ENCODE measurements around the gene SLC6A6.
A peak's percentile ranks its signal among the peaks of the same experiment; 100 is the strongest.

The SLC6A6 gene

DNA sequence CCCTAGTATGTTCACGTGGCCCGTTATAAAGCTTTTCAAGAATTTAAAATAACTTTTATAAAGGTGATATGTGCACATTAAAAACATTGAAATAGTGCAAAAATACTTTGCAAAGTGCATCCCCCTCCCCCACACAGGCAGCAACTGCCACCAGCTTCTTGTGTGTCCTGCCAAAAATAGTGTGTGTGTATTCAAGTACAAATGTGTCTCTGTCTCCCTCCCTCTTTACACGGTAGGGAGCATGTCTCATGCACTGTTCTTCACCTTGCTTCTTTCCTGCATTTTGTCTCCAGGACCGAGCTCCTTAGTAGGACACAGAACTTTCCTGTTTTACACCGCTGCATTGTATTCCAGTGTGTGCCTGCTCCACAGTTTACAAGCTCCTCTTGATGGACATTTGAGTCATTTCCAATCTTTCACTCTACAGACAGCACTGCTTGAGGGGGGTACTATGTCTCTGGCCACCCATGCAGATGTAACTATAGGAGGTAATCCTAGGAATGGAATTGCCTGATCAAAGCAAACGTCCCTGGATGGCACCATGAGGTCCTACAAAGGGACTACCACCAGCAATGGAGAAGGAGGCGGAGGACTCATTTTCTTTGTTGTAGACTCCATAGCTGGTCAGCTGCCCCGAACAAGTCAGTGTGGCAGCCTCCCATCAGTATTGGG is 52.4 kb downstream of the SLC6A6 start:
- DNase-seq (ENCODE audit: low spot score) = no peak

- no peak for DNase-seq (ENCODE audit: low spot score)
These were observed 53.3 kb downstream of the SLC6A6 start for GRCh38 chr3:14455571-14456317.

- no peak for DNase-seq (ENCODE audit: low spot score)
These were observed 54.4 kb downstream of the SLC6A6 start for GRCh38 chr3:14456794-14457193.

DNA sequence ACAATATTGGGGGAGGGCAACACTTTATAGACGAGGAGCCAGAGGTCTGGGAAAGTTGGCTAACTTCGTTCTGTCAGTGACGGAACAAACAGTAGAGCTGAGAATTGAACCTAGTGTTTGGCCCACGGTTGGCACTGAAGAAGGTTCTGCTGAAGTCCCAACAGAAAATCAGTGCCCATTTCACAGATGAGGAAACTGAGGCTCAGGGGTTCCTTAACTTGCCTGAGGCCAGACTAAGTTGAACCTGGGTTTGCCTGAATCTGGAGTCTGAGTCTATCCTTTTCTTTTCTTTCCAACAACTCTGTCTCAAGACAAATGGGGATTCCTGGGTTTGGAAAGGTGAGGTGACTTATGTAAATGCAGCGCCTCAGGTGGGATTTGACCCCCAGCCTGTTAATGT is 55.1 kb downstream of the SLC6A6 start:
- no peak for DNase-seq (ENCODE audit: low spot score)

DNA sequence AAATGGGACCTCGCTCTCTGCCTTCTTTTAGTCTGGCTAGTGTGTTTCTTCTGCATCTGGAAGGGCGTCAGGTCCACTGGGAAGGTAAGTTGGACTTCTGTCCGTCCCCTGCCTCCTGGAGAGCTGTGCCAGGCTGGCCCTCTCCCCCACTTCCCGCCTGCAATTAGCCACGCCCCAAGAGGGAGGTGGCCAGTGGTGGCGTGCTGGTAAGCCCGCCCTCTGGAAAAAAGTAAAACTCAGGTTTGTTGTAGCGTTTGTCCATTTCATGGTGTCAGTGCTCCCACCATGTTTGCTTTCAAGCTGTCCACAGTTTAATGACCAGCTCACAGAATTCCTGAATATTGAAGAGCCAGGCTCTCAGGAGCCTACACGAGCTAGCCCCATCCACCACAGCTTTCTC is 55.6 kb downstream of the SLC6A6 start:
- no peak for DNase-seq (ENCODE audit: low spot score)

- no peak for DNase-seq (ENCODE audit: low spot score)
These were observed 56.2 kb downstream of the SLC6A6 start for GRCh38 chr3:14458434-14459275.

DNA sequence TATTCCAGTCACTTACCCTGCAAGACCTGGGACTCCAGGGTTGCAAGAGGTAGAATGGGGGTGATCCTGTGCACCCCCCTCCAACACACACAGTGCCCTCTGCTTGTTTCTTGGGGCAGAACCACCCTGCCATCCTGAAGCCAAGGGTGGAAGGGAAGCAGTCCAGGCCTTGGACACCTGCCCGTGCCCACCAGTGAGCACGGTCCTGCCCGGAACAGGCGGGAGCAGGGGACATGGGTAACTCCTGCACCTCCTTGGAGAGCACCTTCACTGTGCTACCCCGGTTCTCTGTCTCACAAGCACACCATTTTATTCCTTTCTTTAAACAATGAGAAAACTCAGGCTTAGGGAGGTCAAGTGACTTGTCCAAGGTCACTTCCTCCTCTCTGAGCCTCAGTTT is 57.0 kb downstream of the SLC6A6 start:
- no peak for DNase-seq (ENCODE audit: low spot score)

DNA sequence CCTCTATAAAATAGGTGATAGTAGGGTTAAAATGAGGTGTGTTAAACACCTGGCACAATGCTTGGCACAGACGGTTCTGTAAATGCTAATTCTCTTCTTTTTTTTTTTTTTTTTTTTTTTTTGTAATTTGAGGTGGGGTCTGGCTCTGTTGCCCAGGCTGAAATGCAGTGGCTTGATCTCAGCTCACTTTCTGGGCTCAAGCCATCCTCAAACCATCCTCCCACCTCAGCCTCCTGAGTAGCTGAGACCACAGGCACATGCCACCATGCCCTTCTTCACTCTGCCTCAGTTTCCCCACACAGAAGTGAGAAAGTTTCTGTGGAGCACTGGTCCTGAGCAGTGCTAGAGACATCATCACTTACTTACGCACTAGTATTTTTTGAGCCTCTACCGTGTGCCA is 57.4 kb downstream of the SLC6A6 start:
- DNase-seq (ENCODE audit: low spot score) = no peak

DNA sequence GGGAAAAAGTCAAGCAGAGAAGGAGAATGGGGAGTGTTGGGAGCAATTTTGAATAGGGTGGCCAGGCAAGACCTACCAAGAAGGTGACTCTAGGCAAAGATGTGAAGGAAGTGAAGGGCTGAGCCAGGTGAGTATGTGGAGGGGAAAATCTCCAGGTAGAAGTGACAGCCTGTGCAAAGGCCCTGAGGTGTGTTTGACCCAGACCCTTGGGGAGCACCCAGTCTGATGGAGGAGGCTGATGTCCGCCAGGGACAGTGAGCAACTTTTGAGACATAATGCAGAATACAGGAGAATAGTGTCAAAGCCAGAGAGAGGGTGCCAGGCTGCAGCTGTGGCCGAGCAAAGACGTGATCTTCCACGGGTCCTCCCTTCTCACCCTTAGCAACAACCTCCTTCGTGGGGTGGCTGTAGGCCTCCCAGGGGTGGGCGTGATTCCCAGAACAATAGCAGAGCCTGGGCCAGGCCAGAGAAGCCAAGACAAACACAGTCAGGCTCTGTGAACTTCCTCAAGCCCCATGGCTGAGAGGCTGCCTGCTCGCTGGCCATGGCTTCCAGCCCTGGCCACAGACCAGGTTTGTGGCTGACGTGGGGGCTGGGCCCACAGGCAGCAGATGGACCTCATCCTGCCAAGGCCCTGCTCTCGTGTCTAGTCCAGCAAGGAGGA is 58.1 kb downstream of the SLC6A6 start:
- no peak for DNase-seq (ENCODE audit: low spot score)

DNA sequence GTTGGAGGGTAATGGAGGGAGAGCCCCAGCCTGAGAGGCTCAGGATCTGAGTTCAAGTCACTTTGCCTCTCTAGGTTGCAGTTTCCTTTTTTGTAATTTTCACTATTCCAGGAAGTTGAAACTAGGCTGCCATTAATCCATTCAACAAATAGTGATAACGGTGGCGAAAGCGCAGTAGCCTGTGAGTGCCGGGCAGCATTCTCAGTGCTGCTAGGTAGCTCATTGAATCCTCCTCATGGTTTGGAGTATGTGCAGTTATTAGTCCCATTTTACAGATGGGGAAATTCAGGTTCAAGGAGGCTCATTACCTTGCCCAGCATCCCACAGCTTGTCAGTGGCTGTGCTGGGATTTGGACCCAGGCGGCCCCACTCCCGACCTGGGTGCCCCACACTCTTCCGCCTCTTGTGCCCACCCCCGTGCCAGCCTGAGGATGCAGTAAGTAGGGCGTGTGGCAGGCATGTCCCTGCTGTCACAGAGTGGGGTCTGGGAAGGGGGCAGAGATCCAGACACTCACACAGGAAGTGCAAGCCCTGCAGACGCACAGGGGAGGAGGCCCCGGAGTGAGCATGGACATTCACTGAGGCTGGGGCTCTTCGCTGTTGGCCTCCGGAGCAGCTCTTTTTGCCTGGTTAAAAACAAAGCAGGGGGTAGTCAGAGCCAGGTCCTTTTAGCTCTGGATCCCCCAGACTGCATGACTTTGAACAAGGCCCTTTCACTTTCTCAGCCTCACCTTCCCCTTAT is 58.8 kb downstream of the SLC6A6 start:
- no peak for DNase-seq (ENCODE audit: low spot score)

DNA sequence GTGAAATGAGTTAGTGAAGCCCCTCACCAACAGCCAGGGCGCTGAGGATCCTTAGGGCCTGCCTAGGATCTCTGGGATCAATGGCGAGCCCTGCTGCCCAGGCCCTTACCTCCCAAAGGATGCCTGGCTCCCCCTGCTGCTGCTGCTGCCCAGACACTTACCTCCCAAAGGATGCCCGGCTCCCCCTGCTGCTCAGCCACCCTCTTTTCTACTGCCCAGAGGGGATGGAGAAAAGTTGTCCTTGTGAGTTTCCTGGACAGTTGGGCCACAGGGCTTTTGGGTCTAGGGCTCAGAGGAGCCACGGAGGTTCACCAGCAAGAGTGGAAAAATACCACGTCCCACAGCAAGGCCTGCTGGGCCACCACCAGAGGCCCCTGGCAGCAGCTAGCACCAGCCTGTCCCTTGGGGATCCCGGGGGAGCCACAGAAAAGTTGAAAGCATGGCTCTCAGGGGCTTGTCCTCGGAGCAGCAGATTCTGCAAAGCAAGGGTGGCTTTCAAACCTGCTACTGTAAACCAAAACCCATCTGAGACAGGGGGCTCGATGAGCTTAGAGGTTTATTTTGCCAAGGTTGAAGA is 59.4 kb downstream of the SLC6A6 start:
- DNase-seq (ENCODE audit: low spot score) = peak; percentile 33

- DNase-seq (ENCODE audit: low spot score) = no peak
These were observed 60.3 kb downstream of the SLC6A6 start for GRCh38 chr3:14462738-14463137.

- no peak for DNase-seq (ENCODE audit: low spot score)
These were observed 61.1 kb downstream of the SLC6A6 start for GRCh38 chr3:14463330-14464140.

DNA sequence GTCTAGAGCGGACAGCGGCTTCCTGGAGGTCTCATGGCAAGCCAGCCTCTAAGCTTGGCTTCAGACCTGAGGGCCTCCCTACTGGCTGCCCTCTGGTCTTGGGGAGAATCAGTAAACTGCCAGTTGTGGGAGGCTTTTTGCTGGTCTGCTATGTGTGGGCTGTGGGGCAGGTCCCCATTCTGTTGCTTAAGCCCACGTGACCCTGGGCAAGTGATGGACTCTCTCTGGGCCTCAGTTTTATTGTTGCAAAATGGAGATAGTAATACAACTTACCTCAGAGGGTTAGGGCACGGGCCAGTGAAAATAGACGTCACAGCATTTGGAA is 61.7 kb downstream of the SLC6A6 start:
- DNase-seq (ENCODE audit: low spot score) = no peak

DNA sequence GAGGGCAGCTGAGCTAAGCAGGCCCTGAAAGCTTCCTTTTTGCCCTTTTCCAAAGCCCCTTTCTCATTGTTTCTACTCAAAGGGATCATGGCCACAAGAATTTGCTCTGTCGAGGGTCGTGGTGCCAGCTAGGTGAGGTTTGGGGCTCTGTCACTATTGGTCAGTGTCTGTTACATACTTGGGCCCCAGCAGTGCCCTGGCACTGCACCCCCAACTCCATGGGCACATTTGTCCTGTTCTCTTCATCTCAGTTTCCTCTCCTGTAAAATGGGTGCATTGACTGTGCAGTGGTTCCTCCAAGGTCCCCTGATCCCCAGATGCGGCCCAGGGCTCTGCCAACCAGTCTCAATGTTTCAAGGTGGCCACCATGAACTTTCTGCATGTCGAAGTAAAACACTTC is 62.1 kb downstream of the SLC6A6 start:
- DNase-seq (ENCODE audit: low spot score) = no peak

- no peak for DNase-seq (ENCODE audit: low spot score)
These were observed 63.0 kb downstream of the SLC6A6 start for GRCh38 chr3:14465425-14465824.

GRCh38 chr3:14466179-14466903 is 63.9 kb downstream of the SLC6A6 start:
- DNase-seq (ENCODE audit: low spot score) = no peak

- DNase-seq (ENCODE audit: low spot score) = peak; percentile 23
These were observed 65.6 kb downstream of the SLC6A6 start for GRCh38 chr3:14467814-14468620.

DNA sequence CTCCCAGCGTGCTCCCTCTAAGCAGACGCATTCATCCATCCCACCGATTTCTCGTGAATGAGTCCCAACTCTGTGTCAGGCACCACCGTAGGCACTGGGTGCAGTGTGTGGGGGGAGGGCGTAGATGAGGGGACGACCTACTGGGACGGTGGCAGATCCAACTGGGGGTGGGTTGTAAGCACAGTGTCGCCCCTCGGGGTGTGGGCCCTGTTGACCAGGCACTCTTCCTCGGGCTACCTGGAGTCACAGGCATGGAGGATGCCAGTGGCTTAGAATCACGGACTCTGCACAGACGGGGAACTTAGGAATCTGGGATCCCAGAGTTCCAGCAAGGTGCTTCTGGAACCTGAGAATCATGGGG is 66.2 kb downstream of the SLC6A6 start:
- DNase-seq (ENCODE audit: low spot score) = no peak
